ENCODE data around the gene RSAD1. TPM values are rescaled to one million over a fixed set of nuclear protein-coding genes. Genes with fewer than 3 reads are reported as not detected.

RSAD1 gene
- total and polyA plus RNA-seq, 10 of the 15 experiments (the other 5 are each of a cell fraction or from before 2014, with no cell fraction given), result 2.5 to 28.1 (median 22.6) TPM

DNA sequence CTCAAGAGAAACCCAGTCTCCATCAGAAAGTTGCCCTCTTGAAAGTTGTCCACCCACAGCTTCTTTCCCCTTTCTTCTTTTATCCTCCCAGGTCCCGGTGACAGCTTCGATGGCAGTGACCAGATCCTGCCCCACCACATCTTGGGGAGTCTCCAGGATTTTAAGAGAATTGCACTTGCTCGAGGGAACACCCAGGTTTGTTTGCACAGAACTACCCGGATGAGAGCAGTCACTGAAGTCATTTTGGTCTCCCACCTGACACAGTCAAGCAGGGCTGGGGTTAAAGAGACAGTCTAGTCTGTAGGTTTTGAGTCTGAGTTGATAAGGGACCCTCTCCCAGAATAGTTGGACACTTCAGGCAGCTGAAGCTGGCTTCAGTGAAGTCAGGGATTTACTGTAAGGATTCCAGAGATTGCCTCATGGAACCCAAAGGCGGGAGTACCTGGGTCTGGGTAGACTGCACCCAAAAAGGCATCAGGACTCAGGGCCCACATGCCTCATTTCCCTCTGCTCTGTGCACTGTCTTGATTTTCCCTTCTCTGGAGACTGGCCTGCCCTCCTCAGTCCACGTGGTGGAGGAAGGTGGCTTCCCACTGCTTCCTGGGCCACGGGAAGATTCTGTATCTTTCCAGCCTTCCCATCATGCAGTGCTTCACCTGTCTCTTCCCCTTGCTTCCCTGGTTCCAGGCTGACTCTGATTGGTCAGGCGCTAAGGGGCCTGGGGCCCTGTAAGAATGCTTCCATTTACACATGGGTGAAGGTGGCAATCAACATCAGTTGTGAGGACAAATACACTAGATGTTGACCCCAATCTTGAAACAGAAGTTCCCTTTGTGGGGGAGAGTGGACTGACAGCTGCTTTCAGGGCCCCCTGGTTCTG, 39.1 kb downstream of the RSAD1 start:
- 49% methylated on average over 8 of the region's 8 CpGs for WGBS (ENCODE audit: insufficient coverage, insufficient replicate concordance, low lambda C conversion rate, missing lambda C conversion rate)
- H4K20me1 ChIP-seq (ENCODE audit: control insufficient read depth, insufficient read depth), result no peaks in the 10 kb centered on the region
- SMC1A ChIA-PET (ENCODE audit: uncharacterized antibody, unreplicated experiment), result no interaction called here
- no peaks in the 10 kb centered on the region for H3K36me3 ChIP-seq (ENCODE audit: control insufficient read depth in 2 of 2, insufficient read depth in 2 of 2, low read length in 1 of 2)
- no peaks in the 10 kb centered on the region for H3K79me2 ChIP-seq (ENCODE audit: control insufficient read depth, insufficient read depth, low read length)
- TF ChIP-seq WRNIP1 (IDR thresholded peaks at IDR 0.05; ENCODE audit: borderline replicate concordance, low read depth, low read length), result no peak
- no peak for TF ChIP-seq POLR2A (IDR thresholded peaks at IDR 0.05; ENCODE audit: low read depth, low read length)
- TF ChIP-seq, protein P1, sequence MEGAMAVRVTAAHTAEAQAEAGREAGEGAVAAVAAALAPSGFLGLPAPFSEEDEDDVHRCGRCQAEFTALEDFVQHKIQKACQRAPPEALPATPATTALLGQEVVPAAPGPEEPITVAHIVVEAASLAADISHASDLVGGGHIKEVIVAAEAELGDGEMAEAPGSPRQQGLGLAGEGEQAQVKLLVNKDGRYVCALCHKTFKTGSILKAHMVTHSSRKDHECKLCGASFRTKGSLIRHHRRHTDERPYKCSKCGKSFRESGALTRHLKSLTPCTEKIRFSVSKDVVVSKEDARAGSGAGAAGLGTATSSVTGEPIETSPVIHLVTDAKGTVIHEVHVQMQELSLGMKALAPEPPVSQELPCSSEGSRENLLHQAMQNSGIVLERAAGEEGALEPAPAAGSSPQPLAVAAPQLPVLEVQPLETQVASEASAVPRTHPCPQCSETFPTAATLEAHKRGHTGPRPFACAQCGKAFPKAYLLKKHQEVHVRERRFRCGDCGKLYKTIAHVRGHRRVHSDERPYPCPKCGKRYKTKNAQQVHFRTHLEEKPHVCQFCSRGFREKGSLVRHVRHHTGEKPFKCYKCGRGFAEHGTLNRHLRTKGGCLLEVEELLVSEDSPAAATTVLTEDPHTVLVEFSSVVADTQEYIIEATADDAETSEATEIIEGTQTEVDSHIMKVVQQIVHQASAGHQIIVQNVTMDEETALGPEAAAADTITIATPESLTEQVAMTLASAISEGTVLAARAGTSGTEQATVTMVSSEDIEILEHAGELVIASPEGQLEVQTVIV (IDR thresholded peaks at IDR 0.05; ENCODE audit: borderline replicate concordance, partially characterized antibody), result no peak
- no peak for TF ChIP-seq ZZZ3 (IDR thresholded peaks at IDR 0.05; ENCODE audit: control insufficient read depth, insufficient read length, low read depth)
- TF ChIP-seq RUNX3 (IDR thresholded peaks at IDR 0.05; ENCODE audit: low read length), result no peak
- POLR2A ChIA-PET, result no interaction called here
- FAIRE-seq, result no peak
- no peak overlapping the region for H3K4me2 ChIP-seq (ENCODE audit: control insufficient read depth, insufficient read depth)
- RAD21 ChIA-PET (ENCODE audit: unreplicated experiment), result no interaction called here
- no peak for DNase-seq (ENCODE audit: low read depth, low spot score)
- H3K27ac ChIP-seq (ENCODE audit: control insufficient read depth, insufficient read depth), result no peak overlapping the region
- no peak overlapping the region for H2AFZ ChIP-seq (ENCODE audit: control insufficient read depth, low read depth, low read length)
- no peaks in the 10 kb centered on the region for H3K27me3 ChIP-seq (replicated peaks in 1 of 2; ENCODE audit: control insufficient read depth in 2 of 2, insufficient read depth in 2 of 2, low read length in 1 of 2)
- CTCF ChIA-PET, result no interaction called here
- H3K4me3 ChIP-seq, result no peak overlapping the region
- H3K4me1 ChIP-seq (ENCODE audit: control insufficient read depth, insufficient read depth, low read length), result no peaks in the 10 kb centered on the region
- intact Hi-C loops (cut with micrococcal nuclease; ENCODE audit: unreplicated experiment) (no loop called here), in situ Hi-C loops (cut with MboI) (no loop called here)
- ATAC-seq, result no peak
- BruUV-seq (replicated peaks), result no TSS peak
- H3K9ac ChIP-seq (ENCODE audit: control insufficient read depth, insufficient read depth, low read length), result no peak overlapping the region
- H3K9me3 ChIP-seq (replicated peaks; ENCODE audit: control insufficient read depth, insufficient read depth, low read length), result no peaks in the 10 kb centered on the region

All from GM12878 (cell line).